H1 (cell line): Measurements from ENCODE around the gene SLC25A11. TPM values are rescaled to one million over a fixed set of nuclear protein-coding genes. Genes with fewer than 3 reads are reported as not detected.

ENCODE experiments used
- ASH2L ChIP-seq: fragments of 200-600, 300-600 bp; sonication (generic); IDR thresholded peaks from one replicate; pipeline ENCODE4 v1.7.1; 2017; ENCODE audit warnings: low read length
- ATF3 ChIP-seq: IDR thresholded peaks from 2 replicates; pipeline ENCODE4 v1.6.1; 2011; ENCODE audit warnings: low read depth, mild to moderate bottlenecking, low read length; ENCODE audit not compliant: insufficient read depth
- CBX5 ChIP-seq: fragments of 300-800, 300-1000 bp; sonication (generic); IDR thresholded peaks from 2 replicates; pipeline ENCODE4 v1.7.1; 2016; ENCODE audit warnings: antibody characterized with exemption, low read length, low read depth
- CBX8 ChIP-seq: fragments of 300-800, 300-1000 bp; sonication (generic); IDR thresholded peaks from 2 replicates; pipeline ENCODE4 v1.7.1; 2016; ENCODE audit warnings: low read depth, low read length, borderline replicate concordance
- CHD1 ChIP-seq: IDR thresholded peaks from 2 replicates; pipeline ENCODE4 v1.6.1; 2012; ENCODE audit warnings: low read depth, low read length, improper control_type of control experiment
- E2F6 ChIP-seq: IDR thresholded peaks from 2 replicates; pipeline ENCODE4 v1.6.1; 2012; ENCODE audit warnings: inconsistent platforms
- HDAC6 ChIP-seq: IDR thresholded peaks from one replicate; pipeline ENCODE4 v1.7.1; 2012; ENCODE audit warnings: low read depth, mild to moderate bottlenecking, inconsistent platforms, low read length, moderate library complexity
- JUND ChIP-seq: IDR thresholded peaks from 2 replicates; pipeline ENCODE4 v1.6.1; 2011; ENCODE audit warnings: mild to moderate bottlenecking, improper control_type of control experiment, low read length
- KDM1A ChIP-seq: fragments of 200-600, 300-600 bp; sonication (generic); IDR thresholded peaks from 2 replicates; pipeline ENCODE4 v1.7.1; 2016; ENCODE audit warnings: mild to moderate bottlenecking, low read length, borderline replicate concordance
- KDM4A ChIP-seq: IDR thresholded peaks from one replicate; pipeline ENCODE4 v1.7.1; 2012; ENCODE audit warnings: low read depth, mild to moderate bottlenecking, moderate library complexity, low read length, inconsistent platforms; ENCODE audit not compliant: severe bottlenecking
- MAX ChIP-seq: IDR thresholded peaks from 2 replicates; pipeline ENCODE4 v1.6.1; 2012; ENCODE audit warnings: inconsistent platforms
- PHF8 ChIP-seq: fragments of 200-600 bp; sonication (generic); conservative IDR thresholded peaks from 2 replicates; pipeline ENCODE4 v1.7.1; 2012; ENCODE audit warnings: low read depth, mild to moderate bottlenecking, inconsistent platforms, low read length, moderate library complexity
- POLR2A ChIP-seq, 2 experiments: IDR thresholded peaks; 1 replicate in 1 of 2; 2 replicates in 1 of 2; pipeline ENCODE4 v1.6.1; 2011; ENCODE audit warnings: low read depth in 2 of 2, low read length in 2 of 2, mild to moderate bottlenecking in 2 of 2; ENCODE audit errors: control extremely low read depth in 1 of 2
- POLR2AphosphoS5 ChIP-seq: IDR thresholded peaks from 2 replicates; pipeline ENCODE4 v1.6.1; 2011; ENCODE audit warnings: low read depth, low read length
- RAD21 ChIP-seq, 2 experiments: IDR thresholded peaks in 1 of 2; conservative IDR thresholded peaks in 1 of 2; 2 replicates each; pipeline ENCODE4 v1.6.1; 2011; ENCODE audit warnings: low read depth in 2 of 2, low read length in 2 of 2, improper control_type of control experiment in 1 of 2, inconsistent platforms in 1 of 2, mild to moderate bottlenecking in 1 of 2, moderate library complexity in 1 of 2
- SAP30 ChIP-seq: fragments of 300-600 bp; sonication (generic); IDR thresholded peaks from 2 replicates; pipeline ENCODE4 v1.7.1; 2012; ENCODE audit warnings: low read length, moderate library complexity, mild to moderate bottlenecking, inconsistent platforms; ENCODE audit not compliant: insufficient read depth, insufficient replicate concordance
- SP2 ChIP-seq: IDR thresholded peaks from 2 replicates; pipeline ENCODE4 v1.6.1; 2012; ENCODE audit warnings: mild to moderate bottlenecking, low read length, inconsistent platforms
- YY1 ChIP-seq: IDR thresholded peaks from 2 replicates; pipeline ENCODE4 v1.6.1; 2011; ENCODE audit warnings: low read depth, mild to moderate bottlenecking, low read length
- polyA plus RNA-seq, 7 experiments: library from polyadenylated mRNA; depleted of rRNA in 3 of 7; stranded (reverse) in 5 of 7; unstranded in 2 of 7; fragments of >200 nt in 5 of 7; fragments of 200-250 nt in 2 of 7; gene quantifications; 1 replicate in 5 of 7; 2 replicates in 1 of 7; 4 replicates in 1 of 7; pipeline versions ENCODE4 v1.2.1 to v1.2.3, GENCODE V29; 2011 to 2013; ENCODE audit warnings: missing spikeins in 2 of 7, mixed read lengths in 2 of 7
- total RNA-seq: library from RNA; stranded (reverse); fragmentation: NEBNext Ultra II Directional; extraction: Animal tissue kit (Norgen Biotek cat#: 25700); gene quantifications from 2 replicates; pipeline ENCODE4 v1.2.1, GENCODE V29; 2021

SLC25A11 gene
- total and polyA plus RNA-seq, 2 of the 8 experiments (the other 6 are each of a cell fraction or from before 2014, with no cell fraction given), result 55.9 to 97.0 TPM

- TF ChIP-seq MAX (peak; percentile 81), CBX5 (no peak), ASH2L (peak; percentile 23), JUND (no peak), SP2 (peak; percentile 3; the same call in 1 of the 2 replicates), E2F6 (peak; percentile 52), CHD1 (no peak; the same call in 1 of the 2 replicates), YY1 (peak; percentile 98), KDM4A (peak; percentile 47), KDM1A (no peak), CBX8 (no peak), POLR2A (IDR thresholded peaks at IDR 0.05; ENCODE audit: control extremely low read depth in 1 of 2, low read depth in 2 of 2, low read length in 2 of 2) (peak; percentile 82 to 94), HDAC6 (no peak), SAP30 (peak; percentile 81), POLR2AphosphoS5 (peak; percentile 81), RAD21 (IDR thresholded peaks at IDR 0.05 in 1 of 2, conservative IDR thresholded peaks at IDR 0.05 in 1 of 2; ENCODE audit: low read depth in 2 of 2, low read length in 2 of 2) (peak; percentile 40 to 41; a peak in 3 of 4 replicates), ATF3 (no peak), PHF8 (peak; percentile 93)
Observed at GRCh38 chr17:4967539-4968485, 28.0 kb upstream of the SLC25A11 start, which contains the start of gene SPAG7 (continued).
